NCI-H526 treated with DMSO at 0.1 percent for 48 hours (cell line): ENCODE data around the gene PHF13.
"Not testable (repeated sequence)": the region's sequence is repeated elsewhere in the genome, so short reads cannot be mapped to it uniquely, and the experiment has no call there.

Experiments used
- DNase-seq: peaks from one replicate; lab custom pipeline; 2025; lab: John Stamatoyannopoulos, UW

Gene PHF13

GRCh38 chr1:6587261-6588005, 26.1 kb upstream of the PHF13 start:
- DNase-seq, result no peak

- DNase-seq, result no peak
Measured at GRCh38 chr1:6588128-6588892, 25.2 kb upstream of the PHF13 start.

DNA sequence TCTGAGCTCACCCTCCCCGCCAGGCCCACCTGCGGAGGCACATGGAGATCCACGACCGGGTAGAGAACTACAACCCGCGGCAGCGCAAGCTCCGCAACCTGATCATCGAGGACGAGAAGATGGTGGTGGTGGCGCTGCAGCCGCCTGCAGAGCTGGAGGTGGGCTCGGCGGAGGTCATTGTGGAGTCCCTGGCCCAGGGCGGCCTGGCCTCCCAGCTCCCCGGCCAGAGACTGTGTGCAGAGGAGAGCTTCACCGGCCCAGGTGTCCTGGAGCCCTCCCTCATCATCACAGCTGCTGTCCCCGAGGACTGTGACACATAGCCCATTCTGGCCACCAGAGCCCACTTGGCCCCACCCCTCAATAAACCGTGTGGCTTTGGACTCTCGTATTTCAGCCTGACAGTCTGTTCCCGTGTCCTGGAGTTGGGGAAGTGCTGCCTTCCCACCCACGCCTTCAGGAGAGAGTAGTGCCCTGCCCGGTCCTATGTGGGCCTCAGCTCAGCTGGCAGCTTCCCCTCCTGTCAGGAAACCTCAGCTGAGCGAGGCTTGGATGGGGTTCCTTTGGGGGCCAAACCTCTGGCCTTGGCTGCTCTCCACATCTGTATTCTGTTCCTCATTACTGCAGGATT, 24.5 kb upstream of the PHF13 start:
- DNase-seq, result no peak

DNA sequence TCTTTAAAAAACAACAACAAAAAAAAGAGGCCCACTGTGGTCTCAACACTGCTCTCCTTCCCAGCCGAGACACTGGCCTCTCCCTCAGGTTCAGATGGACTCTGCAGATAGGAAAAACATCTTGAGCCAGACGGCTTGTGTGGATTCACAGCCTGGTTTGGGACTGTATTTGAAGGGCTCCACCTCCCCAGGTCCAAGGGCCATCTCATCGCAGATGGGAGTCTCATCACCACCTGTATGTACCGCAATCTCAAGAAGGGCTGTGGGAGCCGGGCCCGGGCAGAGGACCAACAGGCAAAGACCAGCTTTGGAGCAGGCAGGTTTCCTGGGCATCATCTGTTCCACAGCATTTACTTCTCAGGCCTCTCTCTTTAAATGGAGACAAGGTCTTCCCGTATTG, 23.5 kb upstream of the PHF13 start:
- no peak for DNase-seq

DNA sequence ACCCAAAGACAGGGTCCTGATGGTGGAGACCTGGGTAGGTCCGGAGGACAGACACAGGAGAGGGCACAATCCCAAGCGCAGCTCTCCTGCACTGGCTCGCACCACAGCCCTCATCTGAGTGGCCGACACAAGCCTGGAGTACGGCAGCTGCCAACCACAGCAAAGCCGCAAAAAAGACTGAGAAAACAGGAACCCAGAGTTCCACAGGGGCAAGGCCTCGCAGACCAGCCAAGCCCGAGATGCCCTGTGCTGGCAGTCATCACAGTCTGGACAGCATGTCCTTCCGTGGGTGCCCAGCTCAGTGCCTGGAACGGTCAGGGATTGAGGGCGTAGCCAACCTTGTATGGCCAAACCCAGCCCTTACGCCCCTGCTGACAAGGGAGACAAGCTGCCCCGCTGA, 22.3 kb upstream of the PHF13 start:
- DNase-seq, result no peak

DNA sequence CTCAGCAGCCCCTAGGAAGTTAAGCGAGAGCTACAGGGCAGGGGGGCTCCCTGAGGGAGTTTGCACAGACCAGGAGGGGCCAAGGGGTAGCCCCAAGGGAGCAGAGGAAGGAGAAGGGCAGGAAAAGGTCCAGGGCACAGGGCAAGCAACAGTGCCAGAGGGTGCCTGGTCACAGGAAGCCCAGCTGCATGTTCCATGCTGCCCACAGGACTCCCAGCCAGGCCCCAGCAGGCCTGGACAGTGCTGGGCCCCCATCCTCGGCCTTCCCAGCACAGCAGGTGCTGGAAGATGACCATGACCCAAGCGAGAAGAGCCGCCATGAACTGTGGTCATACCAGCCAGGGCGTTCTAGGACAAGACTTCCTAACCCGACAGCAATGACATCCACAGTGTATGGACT, 21.9 kb upstream of the PHF13 start:
- DNase-seq, result no peak

GRCh38 chr1:6592441-6592840, 21.1 kb upstream of the PHF13 start:
- no peak for DNase-seq

DNA sequence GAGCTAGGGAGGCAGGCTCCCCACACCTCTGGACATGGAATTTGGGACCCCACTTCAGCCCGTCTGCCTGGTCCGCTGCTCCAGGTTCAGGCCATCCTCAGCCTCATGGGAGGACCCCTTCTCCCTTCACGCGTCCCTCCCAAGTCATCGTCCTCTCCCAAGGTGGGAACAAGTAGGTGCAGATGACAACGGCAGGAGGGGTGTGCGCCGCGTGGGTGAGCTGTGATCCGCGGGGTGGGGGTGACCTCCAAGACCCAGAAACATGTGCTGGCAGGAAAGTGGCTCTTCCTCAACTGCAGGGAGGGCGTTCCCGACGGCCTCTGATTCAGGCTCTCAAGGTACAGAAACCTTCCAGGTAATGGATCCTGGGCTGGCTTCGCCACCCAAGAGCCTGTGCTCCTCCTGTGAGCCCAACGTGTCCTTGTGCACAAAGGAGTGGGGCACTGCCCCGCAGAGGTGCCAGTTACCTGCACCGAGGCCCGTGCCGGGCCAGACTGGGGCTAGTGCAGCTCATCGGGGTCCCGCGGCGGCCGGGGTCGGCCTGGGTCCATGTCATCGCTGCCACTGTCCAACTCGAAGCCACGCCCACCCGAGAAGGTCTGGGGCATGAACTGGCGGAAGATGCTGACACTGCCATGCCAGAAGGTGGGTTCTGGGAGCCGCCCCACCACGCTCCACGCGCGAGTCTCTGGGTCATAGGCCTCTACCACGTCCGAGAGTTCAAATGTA, 20.5 kb upstream of the PHF13 start:
- DNase-seq, result no peak

DNA sequence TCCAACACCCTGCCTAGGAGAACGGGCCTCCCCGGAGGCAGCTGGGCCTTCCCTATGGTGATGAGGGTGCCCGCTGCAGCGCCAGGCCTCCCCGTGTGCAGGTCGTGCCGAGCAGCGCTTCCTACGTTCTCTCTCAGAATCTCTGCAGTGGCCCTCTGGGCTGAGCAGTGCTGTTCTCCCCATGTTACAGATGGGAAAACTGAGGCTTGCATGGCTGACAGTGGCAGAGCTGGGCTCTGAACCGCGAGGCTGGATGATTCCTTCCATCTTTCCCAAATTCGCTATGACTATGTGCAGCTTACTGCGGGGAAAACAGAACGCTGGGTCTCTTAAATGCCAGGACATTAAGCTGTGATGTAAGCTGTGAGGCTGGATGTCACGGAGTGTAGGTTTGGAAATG, 19.7 kb upstream of the PHF13 start:
- DNase-seq, result no peak

DNA sequence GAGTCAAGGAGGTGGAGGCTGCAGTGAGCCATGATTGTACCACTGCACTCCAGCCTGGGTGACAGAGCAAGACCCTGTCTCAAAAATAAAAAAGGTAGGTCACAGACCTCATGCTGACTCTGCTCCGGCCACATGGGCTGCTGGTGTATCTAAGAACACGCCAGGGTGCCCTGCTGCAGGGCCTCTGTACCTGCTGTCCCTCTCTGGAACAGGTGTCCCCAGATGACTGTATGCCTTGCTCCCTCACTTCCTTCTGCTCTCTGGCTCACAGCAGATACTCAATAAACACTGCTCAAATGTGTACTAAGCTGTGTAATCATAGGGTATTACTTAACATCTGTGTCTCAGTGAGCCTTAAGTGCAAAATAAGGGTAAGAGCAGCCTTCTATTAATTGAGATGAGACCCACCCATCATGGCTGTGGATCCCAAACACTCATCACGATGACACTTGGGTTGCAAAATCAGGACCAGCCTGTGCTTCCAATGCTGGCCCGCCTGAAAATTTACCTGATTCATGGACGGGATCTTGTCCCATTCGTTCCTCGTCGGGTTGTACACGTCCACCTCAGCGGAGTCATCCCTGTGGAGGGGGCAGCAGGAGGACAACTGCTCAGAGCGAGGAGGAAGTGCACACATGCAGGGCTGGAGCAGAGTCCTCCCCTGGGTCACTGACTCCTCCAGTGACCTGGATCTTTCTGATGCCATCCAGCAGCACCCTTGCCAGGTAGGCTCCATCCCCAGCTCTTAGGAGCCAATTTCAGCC, 18.4 kb upstream of the PHF13 start:
- no peak for DNase-seq

DNA sequence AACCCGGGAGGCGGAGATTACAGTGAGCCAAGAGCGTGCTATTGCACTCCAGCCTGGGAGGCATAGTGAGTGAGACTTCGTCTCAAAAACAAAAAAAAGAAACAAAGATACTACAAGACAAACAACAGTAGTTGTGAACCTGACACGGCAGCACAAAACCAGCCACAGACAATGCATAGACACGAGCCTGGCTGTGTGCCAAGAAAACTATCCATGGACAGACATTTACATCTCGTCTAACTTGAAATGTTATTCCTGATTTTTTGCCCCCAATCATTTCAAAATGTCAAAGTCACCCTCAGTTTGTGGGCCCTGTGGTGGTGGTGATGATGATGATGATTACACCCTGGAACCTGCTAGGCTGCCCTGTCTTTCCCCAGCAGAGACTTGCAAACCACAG, 17.2 kb upstream of the PHF13 start:
- no peak for DNase-seq

GRCh38 chr1:6596886-6597776, 16.4 kb upstream of the PHF13 start:
- no peak for DNase-seq

DNA sequence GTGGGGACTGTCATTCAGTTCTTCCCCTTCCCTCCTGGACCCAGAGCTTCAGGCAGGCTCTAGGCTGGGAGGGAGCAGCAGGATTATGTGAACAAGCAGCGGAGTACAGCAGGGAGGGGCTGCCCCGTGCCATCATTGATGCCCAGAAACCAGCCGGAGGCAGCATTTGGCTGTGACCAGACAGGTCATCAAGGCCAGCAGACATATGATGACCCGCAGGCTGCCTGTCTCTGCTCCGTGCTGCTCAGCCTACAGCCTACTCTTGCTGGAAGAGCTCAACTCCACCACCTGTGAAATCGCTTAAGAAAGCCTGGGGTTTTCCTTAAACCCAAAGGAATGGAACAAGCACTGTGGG, 15.8 kb upstream of the PHF13 start:
- no peak for DNase-seq

GRCh38 chr1:6599141-6599975, 14.2 kb upstream of the PHF13 start:
- DNase-seq, result no peak

GRCh38 chr1:6599991-6600390, 13.5 kb upstream of the PHF13 start:
- DNase-seq, result not testable (repeated sequence)

DNA sequence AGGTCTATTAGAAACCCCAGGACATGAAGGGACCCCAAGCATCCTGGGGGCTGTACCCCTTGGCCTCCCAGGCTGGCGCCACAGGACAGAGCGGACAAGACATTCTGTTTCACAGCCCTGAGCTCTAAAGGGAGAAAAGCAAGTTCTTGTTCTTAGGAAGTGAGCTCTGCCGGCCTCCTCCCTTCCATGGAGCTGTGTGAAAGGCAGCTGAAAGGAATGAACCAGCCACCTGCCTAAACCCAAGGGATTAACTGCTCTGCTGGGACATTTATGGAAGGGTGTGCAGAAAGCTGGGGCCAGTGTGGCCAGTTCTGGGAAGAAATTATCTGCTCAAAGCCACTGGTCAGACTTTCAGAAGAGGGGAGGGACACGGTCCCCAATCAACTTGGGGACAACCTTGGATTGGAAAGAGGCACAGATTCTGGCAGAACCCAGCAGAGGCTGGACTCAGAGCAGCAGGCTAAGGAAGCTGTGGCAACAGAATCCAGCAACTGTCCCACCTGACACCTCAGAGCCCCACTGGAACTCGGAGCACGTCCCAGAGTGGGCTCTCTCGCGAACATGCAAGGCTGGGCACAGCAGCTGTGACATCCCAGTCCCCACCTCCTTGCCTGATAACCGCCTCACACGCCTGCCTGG, 13.0 kb upstream of the PHF13 start:
- DNase-seq, result no peak

- DNase-seq, result peak; percentile 27
Measured at GRCh38 chr1:6601049-6601922, 12.2 kb upstream of the PHF13 start.

DNA sequence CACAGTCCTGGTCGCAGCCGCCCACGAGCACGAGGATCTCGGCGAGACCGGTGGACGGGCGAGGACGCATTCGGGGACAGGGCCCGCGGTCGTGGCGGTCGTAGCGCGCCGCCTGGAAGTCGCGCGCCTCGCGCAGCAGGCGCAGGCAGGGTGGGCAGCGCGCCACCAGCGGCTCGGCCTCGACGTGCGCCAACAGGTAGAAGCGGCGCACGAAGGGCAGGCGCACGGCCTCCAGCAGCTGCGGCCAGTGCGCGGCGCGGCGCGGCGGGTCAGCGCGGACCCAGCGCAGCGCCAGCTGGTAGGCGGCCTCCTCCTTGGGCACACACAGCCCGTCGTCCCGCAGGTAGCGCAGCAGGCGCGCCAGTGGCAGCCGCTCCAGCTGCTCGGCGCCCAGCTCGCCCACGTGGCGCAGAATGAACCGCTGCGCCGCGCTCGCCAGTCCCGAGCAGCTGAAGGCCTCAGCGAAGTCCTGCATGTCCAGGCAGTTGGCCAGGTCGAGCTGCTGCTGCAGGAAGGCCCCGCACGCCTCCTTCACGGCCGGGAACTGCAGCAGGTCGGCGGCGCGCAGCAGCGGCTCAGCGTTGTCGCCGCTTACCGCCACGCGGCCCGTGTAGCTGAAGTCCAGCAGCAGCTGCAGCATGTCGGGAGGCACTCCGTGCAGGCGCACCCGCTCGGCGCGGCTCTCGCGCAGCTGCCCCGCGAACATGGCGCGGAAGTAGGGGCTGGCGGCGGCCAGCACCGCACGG, 11.4 kb upstream of the PHF13 start:
- DNase-seq, result no peak
